DOHH2 (cell line): ENCODE measurements around the gene IL4.

Experiments used
- H3F3A ChIP-seq: fragments of 200-600 bp; sonication (generic), shearing (Covaris generic); 2 replicates; pipeline ENCODE4 v1.6.0; 2016; ENCODE audit warnings: antibody characterized with exemption, mild to moderate bottlenecking; ENCODE audit not compliant: control insufficient read depth, insufficient read depth
- H3K27ac ChIP-seq: fragments of 200-600 bp; sonication (generic); 2 replicates; pipeline ENCODE4 v1.5.1; 2014; ENCODE audit warnings: low read depth, mild to moderate bottlenecking, low read length, moderate library complexity
- H3K27me3 ChIP-seq: fragments of 200-600 bp; sonication (generic); 2 replicates; pipeline ENCODE4 v1.6.1; 2014; ENCODE audit warnings: mild to moderate bottlenecking, low read length, mixed read lengths; ENCODE audit not compliant: control insufficient read depth
- H3K36me3 ChIP-seq: fragments of 200-600 bp; sonication (generic); 2 replicates; pipeline ENCODE4 v1.6.1; 2014; ENCODE audit warnings: mild to moderate bottlenecking, low read length, moderate library complexity, mixed read lengths; ENCODE audit not compliant: control insufficient read depth
- H3K4me1 ChIP-seq: fragments of 200-600 bp; sonication (generic); 2 replicates; pipeline ENCODE4 v1.6.1; 2014; ENCODE audit warnings: mild to moderate bottlenecking, low read length, mixed read lengths; ENCODE audit not compliant: control insufficient read depth
- H3K4me2 ChIP-seq: fragments of 200-600 bp; sonication (generic); 2 replicates; pipeline ENCODE4 v1.6.0; 2014; ENCODE audit warnings: mild to moderate bottlenecking, low read length, moderate library complexity
- H3K4me3 ChIP-seq: fragments of 200-600 bp; sonication (generic); 2 replicates; pipeline ENCODE4 v1.5.1; 2014; ENCODE audit warnings: mild to moderate bottlenecking, low read length, mixed read lengths
- H3K79me2 ChIP-seq: fragments of 200-600 bp; sonication (generic); 2 replicates; pipeline ENCODE4 v1.6.1; 2014; ENCODE audit warnings: mild to moderate bottlenecking, low read length, mixed read lengths; ENCODE audit not compliant: control insufficient read depth
- H3K9me2 ChIP-seq: fragments of 200-600 bp; sonication (generic); replicated peaks from 2 replicates; pipeline ENCODE4 v1.6.1; 2014; ENCODE audit warnings: mild to moderate bottlenecking, low read length, mixed read lengths; ENCODE audit not compliant: control insufficient read depth
- H3K9me3 ChIP-seq: fragments of 200-600 bp; sonication (generic); 2 replicates; pipeline ENCODE4 v1.6.1; 2014; ENCODE audit warnings: antibody characterized with exemption, low read length, mixed read lengths; ENCODE audit not compliant: control insufficient read depth, insufficient read depth
- H4K20me1 ChIP-seq: fragments of 200-600 bp; sonication (generic); 2 replicates; pipeline ENCODE4 v1.6.0; 2014; ENCODE audit warnings: low read depth, mild to moderate bottlenecking, antibody characterized with exemption, low read length, moderate library complexity; ENCODE audit not compliant: control insufficient read depth, insufficient read depth
- CTCF ChIP-seq: fragments of 200-600 bp; sonication (generic); IDR thresholded peaks from one replicate; pipeline ENCODE4 v1.5.1; 2014; ENCODE audit warnings: antibody characterized with exemption, mild to moderate bottlenecking, low read depth, low read length; ENCODE audit not compliant: poor library complexity, severe bottlenecking
- EZH2phosphoT487 ChIP-seq: fragments of 200-600 bp; sonication (generic); IDR thresholded peaks from 2 replicates; pipeline ENCODE4 v1.6.1; 2017; ENCODE audit warnings: borderline replicate concordance, mild to moderate bottlenecking, antibody characterized with exemption, low read length, moderate library complexity, mixed read lengths

IL4 gene

GRCh38 chr5:132664696-132665209, 9.0 kb upstream of the IL4 start:
- no peaks in the 10 kb centered on the region for H3K4me1 ChIP-seq
- no peaks in the 10 kb centered on the region for H3K36me3 ChIP-seq

GRCh38 chr5:132665574-132666080, 8.2 kb upstream of the IL4 start:
- Histone ChIP-seq H3K27ac (no peak overlapping the region), H3K4me2 (no peak overlapping the region)

More at GRCh38 chr5:132664696-132665209, 9.0 kb upstream of the IL4 start:
- TF ChIP-seq EZH2phosphoT487 (no peak), CTCF (no peak)
- H3K79me2 ChIP-seq = no peaks in the 10 kb centered on the region
- no peaks in the 10 kb centered on the region for H3K27me3 ChIP-seq
- no peaks in the 10 kb centered on the region for H3K9me3 ChIP-seq
- H3F3A ChIP-seq = no peaks in the 10 kb centered on the region
- no peak overlapping the region for H3K4me3 ChIP-seq
- H3K9me2 ChIP-seq = no peaks in the 10 kb centered on the region
- H4K20me1 ChIP-seq = no peaks in the 10 kb centered on the region
- H3K27ac ChIP-seq = no peak overlapping the region
- H3K4me2 ChIP-seq = no peak overlapping the region

GRCh38 chr5:132666310-132667123, 7.3 kb upstream of the IL4 start:
- Histone ChIP-seq H3K9me2 (no peaks in the 10 kb centered on the region), H3K36me3 (no peaks in the 10 kb centered on the region), H3K4me1 (no peaks in the 10 kb centered on the region), H3K27ac (no peak overlapping the region), H3K4me2 (no peak overlapping the region), H3F3A (no peaks in the 10 kb centered on the region), H3K4me3 (no peak overlapping the region), H3K27me3 (no peaks in the 10 kb centered on the region), H3K9me3 (no peaks in the 10 kb centered on the region), H3K79me2 (no peaks in the 10 kb centered on the region), H4K20me1 (no peaks in the 10 kb centered on the region)
- TF ChIP-seq EZH2phosphoT487 = no peak
- no peak for TF ChIP-seq CTCF

More at GRCh38 chr5:132665574-132666080, 8.2 kb upstream of the IL4 start:
- H3K4me1 ChIP-seq = no peaks in the 10 kb centered on the region
- no peaks in the 10 kb centered on the region for H3K36me3 ChIP-seq
- H3K9me3 ChIP-seq = no peaks in the 10 kb centered on the region
- H3K4me3 ChIP-seq = no peak overlapping the region
- TF ChIP-seq CTCF (no peak), EZH2phosphoT487 (no peak)
- no peaks in the 10 kb centered on the region for H3K9me2 ChIP-seq
- H3K27me3 ChIP-seq = no peaks in the 10 kb centered on the region
- H4K20me1 ChIP-seq = no peaks in the 10 kb centered on the region
- H3K79me2 ChIP-seq = no peaks in the 10 kb centered on the region
- H3F3A ChIP-seq = no peaks in the 10 kb centered on the region
